HepG2 (cell line): ENCODE data around the gene ARHGAP26. TPM values are rescaled to one million over a fixed set of nuclear protein-coding genes. Genes with fewer than 3 reads are reported as not detected.
A peak's percentile ranks its signal among the peaks of the same experiment; 100 is the strongest.

Experiments used
- ATAC-seq: fragments of 200-7000 bp; cut with Tn5 transposase; 3 replicates; pipeline ENCODE4 v1.9.1; 2020; ENCODE audit warnings: mild to moderate bottlenecking, moderate library complexity
- BruUV-seq: library from RNA; stranded (reverse); fragments of 400-500 nt; replicated peaks from 2 replicates; lab custom pipeline; 2021; lab: Mats Ljungman, UMichigan
- CTCF ChIA-PET: fragments of 300-600 bp; formaldehyde crosslinking; extraction: SDS; loops from one replicate; lab custom pipeline; 2021; ENCODE audit warnings: low total read pairs, inconsistent platforms, low intra/inter-chr PET ratio; lab: Yijun Ruan, JAX
- POLR2A ChIA-PET: fragments of 350-600 bp; sonication (Branson Sonifier 250); formaldehyde crosslinking; loops from one replicate; lab custom pipeline; 2020; ENCODE audit warnings: antibody characterized with exemption, inconsistent platforms; lab: Yijun Ruan, JAX
- DNase-seq: peaks from one replicate; pipeline ENCODE4 v3.0.0-alpha.2; 2015; ENCODE audit warnings: low spot score
- FAIRE-seq: peaks from 3 replicates; lab custom pipeline; 2011; peaks lifted over from hg19 to GRCh38; lab: Jason Lieb, UNC
- H2AFZ ChIP-seq: one replicate; pipeline ENCODE4 v1.6.1; 2011; ENCODE audit warnings: low read length, inconsistent platforms
- H3K27ac ChIP-seq: fragments of 300-600 bp; 3 replicates; pipeline ENCODE4 v1.8.0; 2011; ENCODE audit warnings: mixed run types, mild to moderate bottlenecking, mixed read lengths, low read length, inconsistent platforms; ENCODE audit not compliant: insufficient read depth; ENCODE audit errors: extremely low read length
- H3K27me3 ChIP-seq, 2 experiments: fragments of 200-600 bp in 1 of 2; 2 replicates in 1 of 2; 3 replicates in 1 of 2; pipeline versions ENCODE4 v1.6.0 to v1.8.0; 2011; ENCODE audit warnings: low read length in 2 of 2, mild to moderate bottlenecking in 2 of 2, moderate library complexity in 2 of 2, inconsistent platforms in 1 of 2; ENCODE audit not compliant: insufficient read depth in 2 of 2, control insufficient read depth in 1 of 2
- H3K36me3 ChIP-seq, 2 experiments: fragments of 200-600 bp in 1 of 2; replicated peaks in 1 of 2; 2 replicates in 1 of 2; 3 replicates in 1 of 2; pipeline versions ENCODE4 v1.5.1 to v1.8.0; 2011; ENCODE audit warnings: low read length in 2 of 2, inconsistent platforms in 1 of 2; ENCODE audit not compliant: insufficient read depth in 2 of 2, control insufficient read depth in 1 of 2
- H3K4me1 ChIP-seq: 2 replicates; pipeline ENCODE4 v1.5.1; 2012; ENCODE audit warnings: low read length, inconsistent platforms; ENCODE audit not compliant: insufficient read depth
- H3K4me2 ChIP-seq: 2 replicates; pipeline ENCODE4 v1.6.0; 2011; ENCODE audit warnings: low read depth, low read length, inconsistent platforms
- H3K4me3 ChIP-seq, 3 experiments: fragments of 200-600 bp in 1 of 3; sonication (generic), shearing (Covaris generic) in 1 of 3; replicated peaks in 1 of 3; 2 replicates each; pipeline ENCODE4 v1.5.1; 2011 to 2016; ENCODE audit warnings: low read length in 3 of 3, inconsistent platforms in 2 of 3, low read depth in 2 of 3, mild to moderate bottlenecking in 2 of 3, control low read depth in 1 of 3, mixed read lengths in 1 of 3; ENCODE audit not compliant: insufficient read depth in 1 of 3
- H3K79me2 ChIP-seq: one replicate; pipeline ENCODE4 v1.6.1; 2011; ENCODE audit warnings: low read length, inconsistent platforms; ENCODE audit not compliant: insufficient read depth
- H3K9ac ChIP-seq: 2 replicates; pipeline ENCODE4 v1.6.0; 2011; ENCODE audit warnings: mild to moderate bottlenecking, low read depth, low read length, inconsistent platforms; ENCODE audit not compliant: insufficient read depth
- H3K9me3 ChIP-seq: 2 replicates; pipeline ENCODE4 v1.5.1; 2012; ENCODE audit warnings: mild to moderate bottlenecking, low read length
- H4K20me1 ChIP-seq: 2 replicates; pipeline ENCODE4 v1.6.0; 2011; ENCODE audit warnings: inconsistent platforms, mild to moderate bottlenecking, low read length, moderate library complexity; ENCODE audit not compliant: insufficient read depth
- BHLHE40 ChIP-seq: IDR thresholded peaks from 2 replicates; pipeline ENCODE4 v1.6.1; 2011; ENCODE audit warnings: low read length, improper control_type of control experiment
- RORA ChIP-seq: sonication (generic); formaldehyde crosslinking; IDR thresholded peaks from 2 replicates; pipeline ENCODE4 v1.5.0; 2020; ENCODE audit warnings: mild to moderate bottlenecking, missing genetic modification reagents, moderate library complexity
- SOX5 ChIP-seq: IDR thresholded peaks from 2 replicates; pipeline ENCODE4 v1.6.1; 2016; ENCODE audit warnings: borderline replicate concordance
- ZNF451 ChIP-seq: sonication (generic); formaldehyde crosslinking; IDR thresholded peaks from 2 replicates; pipeline ENCODE4 v1.5.0; 2020; ENCODE audit warnings: mild to moderate bottlenecking, missing genetic modification reagents
- whole genome bisulfite sequencing: methylation state at CpG from one replicate; pipeline ENCODE4 v1.1.6; 2017; ENCODE audit warnings: low lambda C conversion rate; 5-methylcytosine and 5-hydroxymethylcytosine counted together
- in situ Hi-C: cut with HindIII; loops from 2 replicates; pipeline ENCODE4 v1.10.0; 2017; ENCODE audit warnings: low pct_unique_long_range_greater_than_20kb; ENCODE audit not compliant: extremely low pct_ligation_motif_present
- intact Hi-C: fragments of 100-400 bp; cut with micrococcal nuclease; formaldehyde crosslinking; loops from one replicate; pipeline ENCODE4 v1.10.0; 2022; ENCODE audit not compliant: unreplicated experiment
- polyA plus RNA-seq, 8 experiments: library from polyadenylated mRNA; depleted of rRNA in 3 of 8; stranded (reverse) in 7 of 8; unstranded in 1 of 8; fragments of >200 nt; fragmentation: Illumina TruSeq in 4 of 8; extraction: Trizol in 4 of 8; gene quantifications; 2 replicates each; pipeline versions ENCODE4 v1.2.1 to v1.2.3, GENCODE V29; 2011 to 2016; ENCODE audit warnings: low read depth in 4 of 8, missing spikeins in 1 of 8, mixed read lengths in 1 of 8; ENCODE audit not compliant: insufficient read depth in 1 of 8
- total RNA-seq, 5 experiments: library from RNA; depleted of rRNA; stranded (reverse); fragments of >200 nt; fragmentation: Illumina TruSeq; extraction: Trizol; gene quantifications; 2 replicates each; pipeline ENCODE4 v1.2.3, GENCODE V29; 2016; ENCODE audit warnings: low read depth in 1 of 5
- TF ChIP-seq, protein P1 (sequence below): sonication (generic); formaldehyde crosslinking; IDR thresholded peaks from 2 replicates; pipeline ENCODE4 v1.4.0; 2020; ENCODE audit warnings: missing genetic modification reagents; ENCODE audit errors: not compliant biosample characterization
- TF ChIP-seq, protein P2 (sequence below): sonication (generic); formaldehyde crosslinking; IDR thresholded peaks from 2 replicates; pipeline ENCODE4 v1.5.0; 2020; ENCODE audit warnings: mild to moderate bottlenecking, missing genetic modification reagents

ARHGAP26 gene
- total and polyA plus RNA-seq, 2 of the 13 experiments (the other 11 are each of a cell fraction or from before 2014, with no cell fraction given): 9.6 to 18.2 TPM

DNA sequence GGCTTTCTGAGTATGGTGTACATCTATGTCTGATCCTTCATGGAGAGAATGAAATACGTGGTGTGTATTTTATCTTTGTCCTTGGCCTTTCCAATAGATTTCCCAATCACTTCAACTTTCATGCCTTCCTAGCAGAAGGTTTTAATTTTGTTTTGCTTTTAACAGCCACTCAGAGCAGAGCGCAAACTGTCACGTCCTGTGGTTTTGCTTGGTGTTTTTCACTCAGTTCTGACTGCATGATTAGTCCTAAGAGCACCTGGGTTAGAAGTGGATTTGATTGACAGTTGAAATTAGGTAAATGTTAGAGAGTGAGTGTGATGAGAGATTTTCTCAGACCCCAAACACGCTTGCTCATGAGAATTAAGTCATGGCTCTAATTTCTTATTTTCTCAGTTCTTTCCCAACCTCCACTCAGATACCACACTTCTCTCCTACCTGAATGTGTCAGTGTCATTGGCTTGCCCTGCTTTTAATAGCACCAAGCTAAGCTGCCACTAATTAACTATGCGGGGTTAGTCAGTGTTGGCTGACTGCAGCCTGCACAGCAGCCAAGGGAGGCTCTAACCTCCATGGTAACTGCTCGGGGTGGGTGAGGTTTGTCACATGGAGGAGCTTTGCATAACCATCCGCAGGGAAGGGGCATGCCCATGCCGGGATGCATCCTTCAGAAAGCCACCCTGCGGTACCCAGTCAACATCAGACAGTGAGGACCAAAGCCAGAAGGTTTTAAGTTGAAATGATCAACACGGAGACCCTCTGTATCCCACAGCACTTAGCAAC lies 459.9 kb downstream of the ARHGAP26 start (continued):
- TF ChIP-seq, protein P1, sequence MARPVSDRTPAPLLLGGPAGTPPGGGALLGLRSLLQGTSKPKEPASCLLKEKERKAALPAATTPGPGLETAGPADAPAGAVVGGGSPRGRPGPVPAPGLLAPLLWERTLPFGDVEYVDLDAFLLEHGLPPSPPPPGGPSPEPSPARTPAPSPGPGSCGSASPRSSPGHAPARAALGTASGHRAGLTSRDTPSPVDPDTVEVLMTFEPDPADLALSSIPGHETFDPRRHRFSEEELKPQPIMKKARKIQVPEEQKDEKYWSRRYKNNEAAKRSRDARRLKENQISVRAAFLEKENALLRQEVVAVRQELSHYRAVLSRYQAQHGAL: no peak
- TF ChIP-seq RORA (no peak), ZNF451 (CRISPR knock-in tag) (no peak), SOX5 (peak; percentile 42; the same call in 1 of the 2 replicates), BHLHE40 (no peak)

DNA sequence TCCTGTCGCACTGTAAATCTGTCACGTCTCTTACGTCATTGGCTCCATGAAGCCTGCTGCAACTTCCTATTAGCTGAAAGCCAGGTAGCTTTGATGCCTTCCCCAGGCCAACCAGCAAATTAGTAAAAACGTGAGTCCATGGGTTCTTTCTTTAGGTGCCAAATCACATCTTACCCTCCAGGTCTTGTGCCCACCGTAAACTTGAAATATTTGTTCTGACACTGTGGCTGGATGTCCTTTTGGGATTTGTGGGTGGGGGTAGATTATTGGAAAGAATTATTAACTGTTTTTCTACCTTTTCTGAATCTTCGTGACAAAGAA lies 460.5 kb downstream of the ARHGAP26 start:
- H3K4me1 ChIP-seq: peaks cover 69% of the 10 kb centered on the region

More for the DNA sequence above, 460.5 kb downstream of the ARHGAP26 start:
- POLR2A ChIA-PET: no interaction called here
- DNase-seq (no peak), ATAC-seq (no peak), FAIRE-seq (no peak)
- Histone ChIP-seq H3K36me3 (no peaks in the 10 kb centered on the region), H3K4me2 (no peak overlapping the region), H3K27me3 (no peaks in the 10 kb centered on the region), H3K9me3 (no peaks in the 10 kb centered on the region), H4K20me1 (no peaks in the 10 kb centered on the region), H3K27ac (no peak overlapping the region), H2AFZ (no peak overlapping the region), H3K79me2 (no peaks in the 10 kb centered on the region), H3K9ac (no peak overlapping the region), H3K4me3 (no peak overlapping the region)
- CTCF ChIA-PET: no interaction called here
- intact Hi-C loops (no loop called here), in situ Hi-C loops (no loop called here)
- 98% methylated on average over 6 of the region's 6 CpGs for WGBS
- BruUV-seq: no TSS peak
- TF ChIP-seq, protein P2, sequence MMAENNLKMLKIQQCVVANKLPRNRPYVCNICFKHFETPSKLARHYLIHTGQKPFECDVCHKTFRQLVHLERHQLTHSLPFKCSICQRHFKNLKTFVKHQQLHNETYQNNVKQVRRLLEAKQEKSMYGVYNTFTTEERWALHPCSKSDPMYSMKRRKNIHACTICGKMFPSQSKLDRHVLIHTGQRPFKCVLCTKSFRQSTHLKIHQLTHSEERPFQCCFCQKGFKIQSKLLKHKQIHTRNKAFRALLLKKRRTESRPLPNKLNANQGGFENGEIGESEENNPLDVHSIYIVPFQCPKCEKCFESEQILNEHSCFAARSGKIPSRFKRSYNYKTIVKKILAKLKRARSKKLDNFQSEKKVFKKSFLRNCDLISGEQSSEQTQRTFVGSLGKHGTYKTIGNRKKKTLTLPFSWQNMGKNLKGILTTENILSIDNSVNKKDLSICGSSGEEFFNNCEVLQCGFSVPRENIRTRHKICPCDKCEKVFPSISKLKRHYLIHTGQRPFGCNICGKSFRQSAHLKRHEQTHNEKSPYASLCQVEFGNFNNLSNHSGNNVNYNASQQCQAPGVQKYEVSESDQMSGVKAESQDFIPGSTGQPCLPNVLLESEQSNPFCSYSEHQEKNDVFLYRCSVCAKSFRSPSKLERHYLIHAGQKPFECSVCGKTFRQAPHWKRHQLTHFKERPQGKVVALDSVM: no peak
- TF ChIP-seq ZNF451 (CRISPR knock-in tag): no peak
